EH (cell line): Measurements from ENCODE around the gene ALDOA.

Experiments used
- DNase-seq: peaks from one replicate; pipeline ENCODE4 v3.0.0-alpha.2; 2015; ENCODE audit warnings: low read depth

Gene ALDOA

DNA sequence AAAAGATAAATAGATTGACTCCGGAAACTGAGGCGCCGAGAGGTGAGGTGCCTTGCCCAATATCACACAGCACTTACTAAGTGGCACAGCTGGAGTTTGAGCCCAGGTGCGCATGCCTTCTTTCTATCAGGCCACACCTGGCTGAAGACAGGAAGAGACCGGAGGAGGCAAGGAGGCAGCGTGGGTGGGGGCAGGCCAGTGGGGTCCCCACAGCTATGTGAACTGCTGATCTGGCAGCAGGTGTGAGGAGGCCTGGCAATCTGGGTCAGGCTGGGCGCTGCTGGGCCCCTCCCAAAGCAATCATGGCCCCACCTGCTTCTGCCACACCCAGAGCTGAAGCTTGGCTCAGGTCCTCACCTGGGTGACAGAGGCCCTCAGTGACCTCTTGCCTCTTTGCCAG lies 49.7 kb downstream of the ALDOA start:
- no peak for DNase-seq

DNA sequence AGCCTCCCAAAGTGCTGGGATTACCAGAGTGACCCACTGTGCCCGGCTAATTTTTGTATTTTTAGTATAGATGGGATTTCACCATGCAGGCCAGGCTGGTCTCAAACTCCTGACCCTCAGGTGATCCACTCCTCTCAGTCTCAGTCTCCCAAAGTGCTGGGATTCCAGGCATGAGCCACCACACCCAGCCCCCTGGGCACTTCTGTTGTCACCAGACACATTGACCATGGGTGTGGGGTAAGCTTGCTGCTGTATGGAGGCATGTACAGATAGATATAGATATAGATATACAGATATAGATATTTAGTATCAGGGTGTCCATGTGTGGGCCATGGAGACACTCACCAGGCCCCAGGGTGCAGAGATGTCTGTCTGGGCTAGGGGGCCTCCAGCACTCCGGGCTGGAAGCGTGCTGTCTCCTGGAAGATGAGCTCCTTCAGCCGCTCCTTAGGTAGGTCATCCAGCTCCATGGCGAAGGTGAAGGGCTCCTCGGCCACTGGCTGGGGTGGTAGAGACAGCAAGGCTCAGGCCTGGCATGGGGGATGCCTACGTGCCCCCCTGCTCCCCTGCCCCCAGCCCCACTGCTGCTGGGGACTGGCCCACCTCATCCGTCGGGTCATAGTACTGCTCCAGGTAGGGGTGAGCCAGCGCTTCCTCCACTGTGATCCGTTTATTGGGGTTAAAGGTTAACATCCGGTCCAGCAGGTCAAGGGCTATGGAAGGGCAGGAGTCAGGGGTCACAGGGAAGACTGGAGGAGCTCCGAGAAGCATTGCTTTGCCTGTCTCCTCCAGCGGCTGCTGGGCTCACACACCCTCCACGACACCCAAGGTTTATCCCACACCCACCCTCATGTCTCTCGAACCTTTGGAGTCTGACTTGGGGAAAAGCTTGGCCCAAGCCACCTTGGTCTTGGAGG lies 51.0 kb downstream of the ALDOA start:
- no peak for DNase-seq

DNA sequence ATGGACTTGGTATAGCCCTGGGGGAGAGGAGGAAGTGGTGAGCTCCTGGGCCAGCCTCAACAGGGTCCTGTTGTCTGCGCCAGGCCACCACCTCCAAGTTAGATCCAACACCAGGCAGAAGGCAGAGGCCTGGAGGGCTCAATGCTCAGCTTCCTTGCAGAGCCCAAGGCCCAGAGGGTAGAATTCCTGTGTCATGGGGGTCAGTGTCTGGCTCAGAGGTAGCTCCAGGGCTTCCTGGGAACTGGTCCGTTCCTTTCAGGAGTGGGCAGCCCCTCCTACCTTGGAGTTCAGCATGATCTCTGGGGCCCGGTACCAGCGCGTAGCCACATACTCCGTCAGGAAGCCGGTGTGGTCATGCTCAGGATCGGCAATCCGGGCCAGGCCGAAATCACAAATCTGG lies 52.2 kb downstream of the ALDOA start:
- DNase-seq: no peak

GRCh38 chr16:30119428-30119827 lies 53.9 kb downstream of the ALDOA start:
- no peak for DNase-seq
